C4-2B (cell line): ENCODE data around the gene ZRANB2.
A peak's percentile ranks its signal among the peaks of the same experiment; 100 is the strongest.

Source experiments
- H3K27ac ChIP-seq: fragments of 450-650 bp; 2 replicates; pipeline ENCODE4 v1.5.1; 2017
- ZFX ChIP-seq: fragments of 450-650 bp; IDR thresholded peaks from 2 replicates; pipeline ENCODE4 v1.6.1; 2017
- TF ChIP-seq, protein P1 (sequence below): fragments of 450-650 bp; conservative IDR thresholded peaks from 2 replicates; pipeline ENCODE4 v1.5.1; 2017; ENCODE audit warnings: mild to moderate bottlenecking

Gene ZRANB2, protein sequence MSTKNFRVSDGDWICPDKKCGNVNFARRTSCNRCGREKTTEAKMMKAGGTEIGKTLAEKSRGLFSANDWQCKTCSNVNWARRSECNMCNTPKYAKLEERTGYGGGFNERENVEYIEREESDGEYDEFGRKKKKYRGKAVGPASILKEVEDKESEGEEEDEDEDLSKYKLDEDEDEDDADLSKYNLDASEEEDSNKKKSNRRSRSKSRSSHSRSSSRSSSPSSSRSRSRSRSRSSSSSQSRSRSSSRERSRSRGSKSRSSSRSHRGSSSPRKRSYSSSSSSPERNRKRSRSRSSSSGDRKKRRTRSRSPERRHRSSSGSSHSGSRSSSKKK

DNA sequence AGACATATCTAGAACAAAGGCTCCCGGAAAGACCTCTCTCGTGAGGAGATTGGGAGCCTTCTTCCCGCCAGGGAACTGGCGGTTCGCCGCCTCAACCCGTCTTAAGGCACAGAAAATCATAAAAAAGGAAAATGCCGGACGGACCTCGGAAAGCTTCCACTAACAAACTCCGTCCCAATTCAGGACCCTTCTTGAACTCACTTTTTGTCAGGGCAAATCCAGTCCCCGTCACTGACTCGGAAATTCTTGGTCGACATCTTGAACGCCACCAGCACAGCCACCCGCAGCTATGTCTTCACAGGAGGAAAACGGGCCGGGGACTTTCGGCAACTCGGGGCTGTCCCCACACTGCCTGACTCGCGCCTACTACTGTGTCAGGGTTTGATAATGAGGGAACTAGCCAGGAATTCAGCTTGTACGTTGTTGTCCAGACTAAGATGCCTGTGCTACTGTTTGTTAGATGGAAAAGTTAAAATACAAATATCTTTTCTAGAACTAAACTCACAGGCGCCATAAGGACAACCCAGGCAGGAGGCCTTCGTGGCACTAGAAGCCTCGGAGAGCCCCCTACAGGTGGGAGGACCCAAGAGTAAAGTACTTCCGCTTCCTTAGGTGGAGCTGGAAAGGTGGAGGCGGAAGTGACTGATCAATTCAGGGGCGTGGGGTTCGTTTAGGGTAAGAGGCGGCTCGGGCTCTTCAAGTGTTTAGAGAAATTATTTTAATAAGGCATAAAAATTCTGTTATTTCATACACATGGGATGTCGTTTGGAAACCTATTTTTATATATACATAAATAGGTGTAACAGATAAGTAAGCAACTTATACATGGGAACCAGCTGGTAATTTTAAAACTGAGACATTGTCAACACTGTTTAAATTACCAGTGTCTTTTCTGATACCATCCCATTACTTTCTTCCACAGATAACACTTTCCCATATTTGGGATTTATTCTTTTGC, at the start of gene ZRANB2:
ZRANB2 (minus strand) TSS at position 297 of the 958 bp plus-strand sequence; CDS start at position 257, 40 bp downstream.
- peak within 1 kb of the TSS; percentile 99 for H3K27ac ChIP-seq
- no peak for TF ChIP-seq ZFX
- TF ChIP-seq, protein P1, sequence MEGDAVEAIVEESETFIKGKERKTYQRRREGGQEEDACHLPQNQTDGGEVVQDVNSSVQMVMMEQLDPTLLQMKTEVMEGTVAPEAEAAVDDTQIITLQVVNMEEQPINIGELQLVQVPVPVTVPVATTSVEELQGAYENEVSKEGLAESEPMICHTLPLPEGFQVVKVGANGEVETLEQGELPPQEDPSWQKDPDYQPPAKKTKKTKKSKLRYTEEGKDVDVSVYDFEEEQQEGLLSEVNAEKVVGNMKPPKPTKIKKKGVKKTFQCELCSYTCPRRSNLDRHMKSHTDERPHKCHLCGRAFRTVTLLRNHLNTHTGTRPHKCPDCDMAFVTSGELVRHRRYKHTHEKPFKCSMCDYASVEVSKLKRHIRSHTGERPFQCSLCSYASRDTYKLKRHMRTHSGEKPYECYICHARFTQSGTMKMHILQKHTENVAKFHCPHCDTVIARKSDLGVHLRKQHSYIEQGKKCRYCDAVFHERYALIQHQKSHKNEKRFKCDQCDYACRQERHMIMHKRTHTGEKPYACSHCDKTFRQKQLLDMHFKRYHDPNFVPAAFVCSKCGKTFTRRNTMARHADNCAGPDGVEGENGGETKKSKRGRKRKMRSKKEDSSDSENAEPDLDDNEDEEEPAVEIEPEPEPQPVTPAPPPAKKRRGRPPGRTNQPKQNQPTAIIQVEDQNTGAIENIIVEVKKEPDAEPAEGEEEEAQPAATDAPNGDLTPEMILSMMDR = peak; percentile 83

DNA sequence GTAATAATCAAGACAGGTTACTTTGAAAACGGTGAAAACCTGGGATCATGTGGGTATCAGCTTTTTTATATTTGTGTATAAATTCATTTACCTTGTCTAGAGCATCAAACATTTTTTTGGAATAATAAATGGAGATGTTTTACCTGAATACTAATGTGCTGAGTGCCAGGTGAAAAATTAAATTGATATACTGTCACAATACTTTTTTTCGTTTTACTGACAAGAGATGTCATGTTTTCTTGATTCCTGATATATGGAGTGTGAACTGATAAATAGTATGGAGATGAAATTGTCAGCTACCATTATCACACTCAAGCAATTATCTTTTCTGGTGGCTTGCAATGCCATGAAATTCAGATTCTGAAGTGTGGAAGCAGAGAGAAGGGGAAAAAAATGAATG, 47.2 kb upstream of the ZRANB2 start:
- H3K27ac ChIP-seq = no peak overlapping the region
- TF ChIP-seq ZFX = no peak
- TF ChIP-seq, protein P1 = no peak

DNA sequence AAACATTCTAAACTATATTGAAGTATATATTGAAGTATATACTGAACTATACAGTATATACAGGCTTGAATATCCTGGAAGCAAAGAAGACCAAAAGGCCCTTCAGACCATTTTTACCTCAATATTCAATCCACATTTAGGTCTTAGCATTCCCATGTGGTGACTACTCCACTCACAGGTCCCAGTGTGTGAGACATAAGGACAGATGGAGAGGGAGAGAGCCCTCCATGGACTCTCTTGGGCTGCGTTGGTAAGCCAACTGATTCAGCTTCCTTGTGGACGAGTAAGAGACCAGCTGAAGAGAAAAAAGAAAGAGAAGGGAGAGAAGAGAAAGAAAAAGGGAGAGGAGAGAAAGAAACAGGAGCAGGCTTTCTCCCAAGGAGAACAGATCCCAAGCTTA, 37.3 kb upstream of the ZRANB2 start:
- H3K27ac ChIP-seq = no peak overlapping the region
- no peak for TF ChIP-seq ZFX
- TF ChIP-seq, protein P1 = no peak

DNA sequence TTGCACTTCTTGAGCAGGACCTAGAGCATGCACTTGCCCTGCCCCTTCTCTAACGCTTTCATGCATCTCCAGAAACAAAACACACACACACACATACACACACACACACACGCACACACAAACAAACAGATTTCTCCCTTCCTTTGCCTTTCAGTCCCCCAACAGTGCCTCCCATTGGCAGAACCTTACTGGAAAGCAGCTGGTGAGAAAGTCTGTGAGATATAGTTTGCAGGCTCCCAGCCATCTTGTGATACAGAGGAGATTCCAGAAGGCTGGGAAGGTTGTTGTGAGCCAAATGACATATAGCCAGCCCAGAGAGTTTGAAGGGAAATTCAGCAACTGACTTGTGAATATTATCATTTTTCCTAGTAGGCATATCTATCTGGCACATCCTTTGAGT, 35.9 kb upstream of the ZRANB2 start:
- TF ChIP-seq, protein P1 = no peak
- no peak for TF ChIP-seq ZFX
- no peak overlapping the region for H3K27ac ChIP-seq

DNA sequence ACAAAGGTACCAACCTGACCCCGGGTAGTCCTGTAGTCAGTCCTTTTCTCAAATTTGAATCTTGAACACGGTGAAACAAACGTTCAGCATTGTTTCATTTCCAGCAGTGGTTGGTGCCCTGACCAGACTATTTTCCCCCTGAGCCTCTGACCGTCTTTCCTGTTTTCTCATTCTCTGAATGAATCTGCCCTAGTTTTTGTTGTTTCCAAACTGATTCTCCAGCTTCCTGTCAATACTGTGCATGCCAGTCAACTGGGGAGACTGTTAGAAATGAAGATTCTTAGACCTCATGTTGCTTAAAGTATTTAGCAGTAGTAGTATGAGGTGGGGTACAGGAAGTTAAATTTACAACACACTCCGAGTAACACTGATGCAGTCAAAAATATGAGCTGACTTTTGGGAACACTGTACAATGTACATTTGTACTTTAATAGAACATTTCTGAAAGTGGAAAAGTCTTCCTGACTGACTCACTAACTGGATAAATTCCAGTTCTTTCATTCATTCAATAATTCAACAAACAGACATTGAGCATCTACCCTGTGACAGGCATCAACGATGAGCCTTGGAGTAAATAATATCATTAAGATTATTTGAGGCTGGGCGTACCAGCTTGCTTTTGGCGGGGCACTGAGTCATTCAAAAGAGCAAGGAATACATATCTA, 26.0 kb upstream of the ZRANB2 start:
- TF ChIP-seq ZFX = no peak
- TF ChIP-seq, protein P1 = no peak
- no peak overlapping the region for H3K27ac ChIP-seq

DNA sequence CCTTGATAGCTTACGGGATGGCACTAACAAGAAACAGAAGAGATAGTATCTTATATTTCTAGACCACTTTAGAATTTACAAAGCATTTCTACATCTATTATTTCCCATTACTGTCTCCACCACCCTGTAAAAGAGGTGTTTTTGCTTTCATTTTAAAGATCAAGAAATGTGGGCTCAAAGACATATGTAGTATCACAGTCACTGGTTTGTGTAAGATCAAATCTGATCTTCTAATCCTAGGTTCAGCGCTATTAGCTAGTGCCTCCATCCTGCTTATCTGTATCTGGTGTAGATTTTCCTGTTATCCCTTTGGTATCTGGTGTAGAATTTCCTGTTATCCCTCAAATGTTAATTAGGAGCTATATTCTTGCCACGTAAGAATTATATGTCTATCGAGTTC, 23.6 kb upstream of the ZRANB2 start:
- TF ChIP-seq, protein P1 = no peak
- no peak for TF ChIP-seq ZFX
- H3K27ac ChIP-seq = no peak overlapping the region
